Measurements from ENCODE around the gene KRTAP25-1. TPM values are rescaled to one million over a fixed set of nuclear protein-coding genes. Genes with fewer than 3 reads are reported as not detected.

KRTAP25-1 gene, protein sequence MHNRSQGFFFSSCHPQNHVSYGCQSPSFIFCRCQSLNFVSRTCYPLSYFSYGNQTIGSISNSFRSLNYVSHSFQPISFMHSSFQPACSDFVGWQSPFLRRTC
- polyA plus RNA-seq (2013, experiment 1 of 2; ENCODE audit: insufficient read length) = not detected
- polyA plus RNA-seq (2013, experiment 2 of 2; ENCODE audit: insufficient read length) = not detected

- no peak for DNase-seq
Observed at GRCh38 chr21:30289215-30289614, at the start of gene KRTAP25-1. Gene KRTAP25-1 (minus strand): TSS chr21:30289514. CDS start chr21:30289490, 24 bp downstream.

DNA sequence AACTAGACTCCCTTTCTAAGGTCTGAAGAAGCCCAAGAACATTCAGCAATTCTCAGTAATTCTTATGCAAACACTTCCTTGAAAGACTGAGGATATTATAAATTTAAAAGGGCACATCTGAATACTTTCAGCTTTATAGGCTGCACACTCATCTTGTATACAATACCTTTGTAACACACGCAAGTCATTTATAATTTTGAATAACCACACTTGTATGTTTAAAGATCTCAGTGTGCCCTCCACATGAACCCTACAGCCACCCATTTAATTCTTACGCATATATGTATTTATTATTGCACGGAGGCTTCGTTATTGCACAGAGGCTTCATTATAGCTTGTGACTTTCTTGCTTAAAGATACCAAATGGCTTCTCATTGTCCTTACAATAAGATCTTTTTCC lies 49.4 kb upstream of the KRTAP25-1 start:
- DNase-seq = no peak

DNA sequence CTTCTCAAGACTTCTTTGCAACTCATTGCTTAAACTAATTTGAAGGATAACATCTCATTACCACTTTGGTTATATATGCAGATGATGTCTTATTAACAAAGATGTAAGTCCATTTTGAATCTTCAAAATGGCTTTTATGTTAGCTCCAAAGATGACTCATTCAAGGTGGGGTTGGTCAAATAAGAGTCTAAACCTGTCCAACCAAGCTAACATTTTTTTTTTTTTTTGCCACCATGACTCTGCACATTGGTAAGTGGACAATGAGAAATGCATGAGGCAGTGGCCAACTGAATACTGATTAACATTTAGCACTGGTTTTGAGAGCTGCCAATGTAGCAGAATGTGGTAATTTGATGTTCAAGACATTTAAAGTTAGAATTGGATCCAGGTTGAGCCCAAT lies 48.5 kb upstream of the KRTAP25-1 start:
- DNase-seq = no peak

- DNase-seq = no peak
Observed at GRCh38 chr21:30337276-30337744, 48.0 kb upstream of the KRTAP25-1 start, which contains the start of gene KRTAP27-1. Gene KRTAP27-1 (minus strand): TSS chr21:30337694. CDS start chr21:30337668, 26 bp downstream.

- DNase-seq = peak; percentile 85
Observed at GRCh38 chr21:30336596-30336995, 47.3 kb upstream of the KRTAP25-1 start.

- peak; percentile 67 for DNase-seq
Observed at GRCh38 chr21:30333736-30334135, 44.4 kb upstream of the KRTAP25-1 start.

DNA sequence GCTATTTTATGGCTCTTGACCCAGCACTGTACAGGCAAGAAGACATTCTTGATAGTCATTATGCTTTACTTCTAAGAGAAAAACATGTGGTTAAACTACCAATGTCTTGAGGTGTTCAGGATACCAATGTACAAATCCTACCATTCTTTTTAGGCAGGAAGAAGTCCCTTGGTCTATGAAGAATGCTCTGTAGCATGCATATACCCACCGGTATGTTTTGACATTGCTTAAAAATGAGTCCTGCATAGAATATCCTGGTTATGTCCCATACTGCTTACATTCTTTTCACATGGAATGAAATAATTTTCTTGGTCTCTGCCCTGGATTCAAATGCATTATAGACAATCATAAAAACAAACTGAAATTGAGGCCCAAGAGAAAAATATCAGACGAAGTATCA lies 43.4 kb upstream of the KRTAP25-1 start:
- peak; percentile 81 for DNase-seq

DNA sequence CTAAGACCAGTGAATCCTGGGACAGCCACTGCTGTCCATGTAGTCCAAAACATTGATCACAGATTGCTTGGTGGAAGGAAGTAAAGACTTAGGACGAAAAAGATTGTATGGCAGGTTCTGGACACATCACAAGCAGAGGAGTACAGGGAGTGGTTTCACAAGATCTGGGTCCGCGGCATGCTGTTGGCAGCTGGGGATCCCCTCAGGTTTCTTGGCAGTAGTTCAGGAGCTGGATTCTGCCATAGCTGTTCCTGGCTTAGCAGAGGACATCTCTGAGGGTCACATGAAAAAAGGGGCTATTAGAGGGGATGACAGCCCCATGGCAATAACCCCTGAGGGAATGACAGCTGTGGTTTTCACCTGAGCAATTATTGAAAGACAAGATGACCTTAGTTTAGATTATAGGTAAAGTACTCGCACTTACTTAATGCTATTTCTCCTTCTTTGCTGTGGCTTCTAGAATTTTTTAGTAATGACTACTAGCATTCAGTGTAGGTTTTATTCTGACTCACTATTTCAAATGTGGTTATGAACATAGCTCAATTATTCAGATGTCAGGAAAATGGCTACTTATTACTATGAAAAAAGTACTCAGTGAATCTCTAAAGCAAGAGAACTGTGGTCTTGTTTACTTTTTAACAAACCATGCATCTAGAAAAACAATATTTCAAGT lies 40.0 kb upstream of the KRTAP25-1 start:
- peak; percentile 48 for DNase-seq

DNA sequence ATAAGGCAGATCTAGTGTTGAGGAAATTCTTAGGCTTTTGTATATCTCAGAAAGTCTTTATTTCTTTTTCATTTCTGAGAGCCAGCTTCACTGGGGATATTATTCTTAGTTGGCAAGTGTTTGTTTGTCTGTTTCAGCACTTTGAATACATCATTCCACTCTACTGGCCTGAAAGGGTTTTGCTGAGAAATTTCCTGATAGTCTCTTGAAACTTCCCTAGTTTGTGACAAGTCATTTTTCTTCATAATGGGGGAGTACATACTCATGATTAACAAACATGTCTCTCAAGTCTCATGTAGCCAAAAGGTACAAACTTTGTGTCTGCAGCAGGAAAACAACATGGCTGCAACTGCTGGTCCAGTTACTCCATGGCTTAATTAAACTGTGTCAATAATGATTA lies 37.1 kb upstream of the KRTAP25-1 start:
- DNase-seq = no peak

- no peak for DNase-seq
Observed at GRCh38 chr21:30320215-30320614, 30.9 kb upstream of the KRTAP25-1 start, which contains the start of gene KRTAP26-1. Gene KRTAP26-1 (minus strand): TSS chr21:30320315. CDS start chr21:30320035, 280 bp downstream.

DNA sequence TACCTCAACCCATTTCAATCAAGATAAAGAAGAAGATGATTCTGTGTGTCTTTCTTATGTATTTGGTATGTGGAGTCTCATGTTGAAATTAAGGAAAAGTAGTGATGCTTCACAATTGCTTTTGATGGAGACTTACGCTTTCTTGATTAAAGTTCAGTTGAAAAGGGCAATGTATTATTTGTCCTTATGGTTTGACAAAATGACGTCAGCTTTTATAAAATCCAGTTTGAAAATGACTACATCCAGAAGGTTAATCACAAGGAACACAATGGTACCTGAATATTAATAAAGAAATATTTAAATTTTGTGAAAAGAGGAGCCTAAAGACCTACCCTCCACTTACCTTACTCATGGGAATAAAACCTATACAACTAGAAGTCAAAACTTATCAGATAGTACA lies 26.4 kb upstream of the KRTAP25-1 start:
- DNase-seq = no peak

DNA sequence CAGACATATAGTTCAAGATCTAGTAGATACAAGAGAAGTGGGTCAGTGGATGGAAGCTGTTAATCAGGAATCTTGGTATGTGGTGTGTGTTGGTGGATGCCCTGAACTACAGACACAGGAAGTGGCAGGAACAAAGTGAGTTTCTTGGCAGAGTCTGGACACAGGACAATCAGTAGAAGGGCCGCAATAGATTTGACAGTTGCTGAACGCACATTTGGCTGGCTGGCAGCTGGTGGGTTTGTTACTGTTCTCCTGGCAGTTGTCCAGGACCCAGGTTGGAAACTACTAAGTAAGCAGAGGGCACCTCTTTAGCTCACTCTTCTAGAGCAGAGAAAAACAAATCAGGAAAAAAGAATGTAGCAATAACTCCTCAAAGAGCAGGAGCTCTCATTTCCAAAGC lies 17.6 kb upstream of the KRTAP25-1 start:
- no peak for DNase-seq

- no peak for DNase-seq
Observed at GRCh38 chr21:30305136-30305535, 15.8 kb upstream of the KRTAP25-1 start.

- no peak for DNase-seq
Observed at GRCh38 chr21:30282850-30283249, 6.5 kb downstream of the KRTAP25-1 start, which contains the start of gene KRTAP24-1. Gene KRTAP24-1 (minus strand): TSS chr21:30282950. CDS start chr21:30282932, 18 bp downstream.

GRCh38 chr21:30271611-30272010 lies 17.7 kb downstream of the KRTAP25-1 start:
- no peak for DNase-seq

- peak; percentile 18 for DNase-seq
Observed at GRCh38 chr21:30271156-30271555, 18.2 kb downstream of the KRTAP25-1 start.

DNA sequence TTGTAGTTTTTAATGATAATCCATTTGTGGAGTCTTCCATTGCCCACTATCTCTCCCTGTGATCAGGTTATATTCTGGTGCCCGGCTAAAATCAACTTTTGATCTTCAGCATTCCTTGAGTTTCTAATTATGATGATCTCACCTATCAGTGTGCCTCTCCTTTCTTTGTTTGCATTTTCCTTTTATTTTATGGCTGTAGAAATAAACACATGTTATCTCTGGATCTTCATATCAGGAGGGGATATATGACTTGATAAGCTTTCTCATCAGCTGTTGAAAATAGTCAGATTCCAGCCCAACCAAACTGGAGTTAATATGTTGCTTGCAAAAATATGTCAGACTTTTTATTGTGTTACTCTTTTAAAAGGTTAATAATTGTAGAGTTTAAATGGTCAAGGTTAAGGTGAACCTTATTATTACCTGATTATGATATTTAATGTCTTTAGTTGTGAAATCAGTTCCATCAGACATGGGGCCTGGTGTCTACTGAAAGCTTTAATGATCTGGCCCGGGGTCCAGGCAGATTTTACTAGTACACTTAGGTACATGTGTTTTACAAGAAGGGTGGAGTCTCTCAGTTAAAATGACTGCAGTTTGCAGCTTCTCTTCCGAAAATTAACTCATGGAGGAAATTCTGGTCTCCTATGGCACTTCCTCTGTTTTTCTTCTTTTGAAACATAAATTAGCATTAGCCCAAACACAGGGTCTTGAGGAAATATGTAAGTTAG lies 19.3 kb downstream of the KRTAP25-1 start:
- no peak for DNase-seq

DNA sequence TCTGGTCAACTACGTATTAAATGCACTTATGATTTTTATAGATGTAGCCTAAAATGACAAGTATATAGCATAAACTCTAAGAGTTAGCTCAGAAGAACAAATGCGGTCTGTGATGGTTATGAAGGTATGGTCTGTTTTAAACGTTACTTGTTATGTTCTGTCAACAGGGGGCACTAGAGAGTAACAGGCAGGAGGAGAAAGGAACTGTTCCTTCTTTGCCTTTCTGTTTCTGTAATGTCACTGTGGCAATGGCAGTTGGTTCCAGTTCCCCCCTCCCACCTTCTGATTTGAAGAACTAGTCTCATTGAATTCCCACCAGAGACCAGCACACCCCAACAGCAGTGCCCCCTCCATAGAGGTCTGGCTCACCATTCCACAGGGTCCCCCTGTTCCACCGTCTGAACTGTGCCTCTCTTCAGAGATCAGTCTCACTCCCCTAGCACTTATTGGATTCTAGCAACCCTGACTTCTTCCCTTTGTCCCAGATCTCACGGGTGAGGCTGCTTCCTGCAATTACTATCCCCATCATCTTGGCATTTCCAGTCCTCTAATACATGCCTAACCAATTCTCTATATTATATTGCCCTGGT lies 20.6 kb downstream of the KRTAP25-1 start:
- peak; percentile 9 for DNase-seq

DNA sequence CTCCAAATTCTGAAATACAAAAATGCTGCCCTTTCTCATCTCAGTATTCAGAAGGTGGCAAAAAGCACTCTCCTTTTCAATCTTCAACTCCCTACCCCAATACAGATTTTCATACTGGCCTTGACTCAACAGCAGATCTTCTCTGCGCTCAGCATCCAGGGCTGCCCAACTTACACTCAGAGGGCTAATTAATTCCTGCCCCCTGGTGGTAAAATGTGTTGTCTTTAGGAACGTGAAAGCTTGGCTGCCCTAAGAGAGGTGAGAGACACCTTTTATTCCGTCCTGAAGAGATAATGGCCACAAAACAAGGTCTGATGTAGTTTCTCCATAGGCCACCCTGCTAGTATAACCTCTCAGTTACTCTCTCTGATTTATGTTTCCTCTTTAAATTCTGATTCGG lies 31.5 kb downstream of the KRTAP25-1 start:
- DNase-seq = peak; percentile 48

DNA sequence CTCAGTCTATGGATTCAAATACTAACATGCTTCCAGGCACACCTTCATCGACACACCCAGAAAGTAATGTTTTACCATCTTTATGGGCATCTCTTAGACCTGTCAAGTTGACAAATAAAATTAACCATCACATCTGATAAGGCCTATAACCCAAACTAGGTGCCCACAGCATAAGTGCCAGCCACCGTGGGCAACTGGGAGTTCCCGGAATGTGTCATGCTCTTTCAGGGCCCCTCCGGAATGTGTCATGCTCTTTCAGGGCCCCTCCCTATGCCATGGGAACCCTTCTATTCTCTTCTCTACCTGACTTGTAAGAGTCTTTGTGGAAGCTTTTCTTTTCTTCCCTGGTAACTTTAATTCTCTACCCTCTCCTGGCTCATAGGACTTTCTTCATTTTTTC lies 33.2 kb downstream of the KRTAP25-1 start:
- DNase-seq = no peak

DNA sequence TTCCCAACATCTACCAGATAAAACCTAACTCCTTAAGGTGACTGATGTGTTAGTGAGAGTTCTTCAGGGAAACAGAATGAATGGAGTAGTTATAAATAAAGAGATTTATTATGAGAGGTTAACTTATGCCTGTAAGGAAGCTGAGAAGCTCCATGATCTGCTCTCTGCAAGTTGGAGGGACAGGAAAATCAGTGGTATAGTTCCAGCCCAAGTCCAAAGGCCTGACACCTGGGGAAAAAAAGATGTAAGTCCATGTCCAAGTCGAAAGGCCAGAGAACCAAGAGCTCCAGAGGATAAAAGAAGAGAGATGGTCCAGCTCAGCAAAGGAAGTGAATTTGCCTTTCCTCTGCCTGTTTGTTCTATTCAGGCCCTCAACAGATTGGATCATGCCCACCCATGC lies 33.6 kb downstream of the KRTAP25-1 start:
- no peak for DNase-seq

GRCh38 chr21:30251781-30252180 lies 37.5 kb downstream of the KRTAP25-1 start:
- DNase-seq = no peak

- no peak for DNase-seq
Observed at GRCh38 chr21:30249936-30250335, 39.4 kb downstream of the KRTAP25-1 start.
